Hepatic stellate cell (primary cell): ENCODE data around the gene TRIP10.

Experiments used
- DNase-seq: peaks from one replicate; pipeline ENCODE4 v3.0.0; 2011; ENCODE audit warnings: low spot score

The TRIP10 gene

GRCh38 chr19:6712231-6712630, 27.2 kb upstream of the TRIP10 start:
- DNase-seq: no peak

GRCh38 chr19:6712692-6713670, 26.5 kb upstream of the TRIP10 start:
- no peak for DNase-seq

- no peak for DNase-seq
Measured at GRCh38 chr19:6713773-6714692, 25.4 kb upstream of the TRIP10 start.

GRCh38 chr19:6714749-6715555, 24.5 kb upstream of the TRIP10 start:
- DNase-seq: no peak

GRCh38 chr19:6716610-6716970, 22.9 kb upstream of the TRIP10 start:
- no peak for DNase-seq

- DNase-seq: no peak
Measured at GRCh38 chr19:6717036-6717435, 22.4 kb upstream of the TRIP10 start.

GRCh38 chr19:6717441-6717971, 22.0 kb upstream of the TRIP10 start:
- no peak for DNase-seq

GRCh38 chr19:6718111-6718740, 21.3 kb upstream of the TRIP10 start:
- no peak for DNase-seq

- DNase-seq: peak; percentile 49
Measured at GRCh38 chr19:6718741-6719539, 20.5 kb upstream of the TRIP10 start.

- DNase-seq: no peak
Measured at GRCh38 chr19:6719540-6719861, 20.0 kb upstream of the TRIP10 start.

- DNase-seq: no peak
Measured at GRCh38 chr19:6719992-6720368, 19.5 kb upstream of the TRIP10 start.

- no peak for DNase-seq
Measured at GRCh38 chr19:6720369-6721137, 18.9 kb upstream of the TRIP10 start, which contains the start of gene C3. C3 (minus strand) TSS chr19:6720650; CDS start chr19:6720589, 61 bp downstream.

- no peak for DNase-seq
Measured at GRCh38 chr19:6721138-6721474, 18.4 kb upstream of the TRIP10 start.

GRCh38 chr19:6721773-6722172, 17.7 kb upstream of the TRIP10 start:
- no peak for DNase-seq

GRCh38 chr19:6723108-6723618, 16.3 kb upstream of the TRIP10 start:
- no peak for DNase-seq

GRCh38 chr19:6723738-6724137, 15.7 kb upstream of the TRIP10 start:
- no peak for DNase-seq

- no peak for DNase-seq
Measured at GRCh38 chr19:6724631-6725492, 14.6 kb upstream of the TRIP10 start.

- no peak for DNase-seq
Measured at GRCh38 chr19:6725513-6726231, 13.8 kb upstream of the TRIP10 start.
